Fibroblast of the conjunctiva (primary cell): Measurements from ENCODE around the gene SCGB3A1.

Experiments used
- DNase-seq: peaks from one replicate; pipeline ENCODE4 v3.0.0-alpha.2; 2010; ENCODE audit warnings: low read depth

Gene SCGB3A1

GRCh38 chr5:180625125-180625790 lies 34.0 kb upstream of the SCGB3A1 start:
- no peak for DNase-seq

- DNase-seq: no peak
These were observed 33.3 kb upstream of the SCGB3A1 start for GRCh38 chr5:180624587-180624986.

DNA sequence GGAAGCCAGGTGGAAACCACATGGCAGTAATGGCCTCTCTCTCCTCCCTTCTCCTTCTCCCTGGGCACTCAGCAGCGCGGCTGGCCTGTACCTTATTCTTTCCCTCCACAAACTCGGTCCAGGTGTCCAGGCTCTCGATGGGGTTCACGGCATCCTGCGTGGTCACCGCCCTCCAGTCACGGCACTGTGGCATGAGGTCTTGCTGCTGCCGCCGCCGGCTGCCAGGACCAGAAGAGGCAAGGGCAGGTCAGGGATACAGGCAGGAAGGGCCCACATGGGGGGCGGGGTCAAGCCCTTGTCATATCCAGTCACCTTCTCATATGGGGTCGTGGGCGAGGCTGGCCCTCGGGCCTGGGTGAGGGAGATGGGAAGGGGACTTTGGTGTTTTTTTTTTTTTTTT lies 32.5 kb upstream of the SCGB3A1 start:
- DNase-seq: no peak

DNA sequence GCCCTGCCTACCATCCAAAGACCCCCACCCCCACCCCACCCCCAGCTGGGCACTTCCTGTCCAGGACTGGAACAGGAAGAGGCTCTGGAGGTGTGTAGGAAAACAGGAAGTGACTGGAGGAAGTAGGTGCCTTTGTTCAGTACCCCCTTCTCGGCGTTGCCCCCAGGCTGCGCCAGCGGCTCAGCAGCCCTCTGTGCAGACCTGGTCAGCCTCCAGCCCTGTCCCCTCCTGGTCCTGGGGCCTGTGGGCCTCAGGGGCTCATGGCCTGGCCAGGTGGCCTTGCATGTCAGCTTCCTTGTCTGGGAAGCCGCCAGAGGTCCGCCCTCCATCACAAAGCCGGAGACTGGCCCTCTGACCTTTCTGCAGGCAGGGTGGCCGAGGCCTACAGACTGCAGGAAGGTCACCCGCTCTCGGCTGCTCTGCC lies 32.1 kb upstream of the SCGB3A1 start:
- DNase-seq: no peak

GRCh38 chr5:180622910-180623309 lies 31.6 kb upstream of the SCGB3A1 start:
- no peak for DNase-seq

- DNase-seq: no peak
These were observed 30.0 kb upstream of the SCGB3A1 start for GRCh38 chr5:180621311-180621710.

DNA sequence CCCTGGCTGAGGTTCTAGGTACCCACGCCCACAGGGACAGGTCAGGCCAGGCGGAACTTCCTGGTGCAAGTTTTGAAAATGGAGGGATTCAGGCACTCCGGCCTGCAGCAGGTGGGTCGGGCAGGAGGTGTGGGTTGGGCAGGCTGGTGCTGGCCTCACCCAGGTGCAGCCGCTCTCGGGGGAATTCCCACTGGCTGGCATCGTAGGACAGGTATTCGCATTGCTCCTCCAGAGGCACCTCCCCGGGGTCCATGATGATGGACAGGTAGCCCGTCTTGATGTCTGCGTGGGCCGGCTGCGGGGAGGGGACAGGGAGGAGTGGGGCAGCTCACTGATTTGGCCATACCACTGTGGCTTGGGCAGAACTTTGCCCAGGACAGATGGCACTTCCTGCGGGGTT lies 28.7 kb upstream of the SCGB3A1 start:
- no peak for DNase-seq

GRCh38 chr5:180619563-180619915 lies 28.2 kb upstream of the SCGB3A1 start:
- DNase-seq: no peak

GRCh38 chr5:180618829-180619562 lies 27.7 kb upstream of the SCGB3A1 start:
- no peak for DNase-seq

DNA sequence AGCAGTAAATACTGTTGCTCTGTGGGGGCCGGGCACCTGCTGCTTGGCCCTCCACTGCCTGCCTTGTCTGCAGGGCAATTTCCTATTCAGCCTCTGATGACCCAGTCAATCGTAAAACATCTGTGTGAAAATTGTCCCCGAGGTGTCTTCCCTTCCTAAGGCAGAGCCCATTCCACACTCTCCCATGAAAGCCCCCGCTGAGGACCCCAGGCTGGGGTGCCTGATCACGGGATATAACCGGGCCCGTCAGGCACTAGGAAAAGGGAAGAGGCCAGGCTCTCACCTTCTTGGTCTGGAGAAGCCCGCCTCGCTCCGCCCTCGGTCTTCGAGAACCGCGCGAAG lies 27.2 kb upstream of the SCGB3A1 start:
- no peak for DNase-seq

GRCh38 chr5:180613814-180614188 lies 22.5 kb upstream of the SCGB3A1 start:
- DNase-seq: no peak

DNA sequence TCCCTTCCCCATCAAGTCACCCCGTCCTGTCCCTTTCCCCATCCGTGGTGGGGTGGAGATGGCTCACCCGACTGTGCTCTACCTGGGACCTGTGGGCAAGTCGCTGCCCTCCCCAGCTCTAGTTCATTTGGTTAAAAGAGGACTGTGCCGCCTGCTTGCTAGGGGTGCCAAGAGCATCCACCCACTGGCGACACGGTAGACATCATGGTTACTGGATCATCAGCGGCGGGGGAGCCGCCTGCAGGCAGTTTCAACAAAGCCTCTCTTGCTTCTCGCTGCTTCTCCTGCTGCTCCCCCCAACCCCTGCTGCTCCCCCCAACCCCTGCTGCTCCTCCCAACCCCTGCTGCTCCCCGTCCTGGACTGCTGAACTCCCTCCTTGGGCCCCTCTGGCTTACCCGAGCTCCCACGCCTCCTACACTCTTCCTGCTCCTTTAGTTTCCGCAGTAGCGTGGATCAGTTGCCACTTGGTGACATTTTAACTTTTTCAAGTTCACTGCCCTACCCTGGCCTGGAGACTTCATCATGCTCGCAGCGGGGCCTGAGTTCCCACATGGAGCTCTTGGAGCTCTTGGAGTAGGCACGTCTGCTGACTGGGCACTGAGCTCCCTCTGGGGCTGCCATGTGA lies 22.0 kb upstream of the SCGB3A1 start:
- no peak for DNase-seq

DNA sequence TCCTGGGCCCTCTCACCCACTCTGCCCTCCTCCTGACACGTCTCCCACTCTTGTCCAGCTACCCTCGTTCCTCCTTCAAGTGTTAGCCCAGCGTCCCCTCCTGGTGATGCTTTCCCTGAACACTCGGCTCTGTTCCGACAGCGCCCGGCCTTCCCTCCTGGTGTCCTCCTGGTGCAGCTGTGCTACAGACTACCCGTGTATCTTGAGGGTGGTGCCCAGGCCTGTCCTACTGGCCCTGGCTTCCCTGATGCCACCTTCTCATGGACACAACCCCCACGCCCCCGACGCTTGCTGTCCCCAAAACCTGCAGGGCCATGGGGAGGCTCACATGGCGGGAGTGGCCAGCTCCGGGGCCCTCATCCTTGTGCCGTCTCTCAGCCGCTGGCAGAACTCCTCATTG lies 21.4 kb upstream of the SCGB3A1 start:
- DNase-seq: no peak

DNA sequence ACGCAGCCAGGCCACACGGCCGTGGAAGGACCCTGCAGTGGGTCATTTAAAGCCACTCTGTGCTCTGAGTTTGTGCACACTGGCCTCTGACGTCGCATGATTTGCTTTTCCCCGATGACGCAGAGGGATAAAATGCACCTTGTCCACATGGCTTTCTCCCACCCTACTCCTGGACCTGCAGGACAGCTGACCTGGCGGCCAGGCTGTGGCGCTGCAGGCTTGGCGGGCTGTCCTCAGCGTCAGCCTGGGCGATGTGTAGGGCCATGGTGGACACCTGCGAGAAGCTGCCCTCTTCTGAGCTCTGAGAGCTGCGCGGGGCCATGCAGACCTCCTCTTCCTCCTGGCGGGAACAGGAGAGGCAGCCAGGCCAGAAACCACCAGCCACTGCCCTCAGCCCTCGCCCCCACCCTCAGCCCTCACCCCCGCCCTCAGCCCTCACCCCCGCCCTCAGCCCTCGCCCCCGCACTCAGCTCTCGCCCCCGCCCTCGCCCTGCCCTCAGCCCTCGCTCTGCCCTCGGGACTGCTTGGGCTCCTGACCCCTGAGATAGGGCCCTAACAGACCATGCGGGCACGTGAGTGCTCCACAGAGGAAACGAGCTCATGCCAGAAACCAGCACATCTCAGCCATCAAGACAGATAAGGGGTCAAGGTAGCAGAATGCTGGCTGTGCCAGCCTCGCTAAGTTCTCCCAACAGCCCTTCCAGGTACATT lies 20.0 kb upstream of the SCGB3A1 start:
- no peak for DNase-seq

DNA sequence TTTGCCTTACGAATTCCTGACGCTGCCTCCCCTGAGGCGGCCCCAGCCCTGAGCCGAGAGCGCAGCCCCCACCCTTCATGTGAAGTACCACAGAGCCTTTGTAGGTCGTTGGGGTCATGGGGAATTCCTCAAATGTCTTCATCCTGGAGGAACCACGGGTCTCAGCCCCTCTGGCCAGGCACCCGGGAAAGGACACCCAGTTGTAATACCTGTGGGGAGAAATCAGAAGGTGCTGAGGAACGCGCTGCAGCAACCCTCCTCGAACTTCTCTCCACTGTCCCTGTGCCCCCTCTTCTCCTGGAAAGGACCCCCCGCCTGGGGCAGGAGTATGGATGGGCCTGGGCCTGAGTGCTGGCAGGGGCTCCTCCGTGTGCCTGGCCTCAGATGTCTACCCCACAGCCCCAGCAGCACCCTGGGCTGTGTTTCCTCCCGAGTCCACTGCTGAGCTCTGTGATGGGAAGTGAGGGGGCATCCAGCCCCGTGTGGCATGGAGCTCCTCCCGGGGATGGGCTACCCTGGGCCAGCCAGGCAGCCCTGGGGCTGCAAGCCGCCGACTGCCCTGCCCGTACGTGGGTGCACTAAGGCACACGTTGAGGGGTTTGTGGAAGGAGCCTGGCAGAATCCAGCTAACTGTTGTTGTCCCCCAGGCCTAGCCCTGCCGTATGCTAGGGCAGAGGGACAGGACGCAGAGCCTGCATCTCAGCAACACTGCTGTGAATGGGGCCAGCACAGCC lies 18.7 kb upstream of the SCGB3A1 start:
- DNase-seq: no peak

DNA sequence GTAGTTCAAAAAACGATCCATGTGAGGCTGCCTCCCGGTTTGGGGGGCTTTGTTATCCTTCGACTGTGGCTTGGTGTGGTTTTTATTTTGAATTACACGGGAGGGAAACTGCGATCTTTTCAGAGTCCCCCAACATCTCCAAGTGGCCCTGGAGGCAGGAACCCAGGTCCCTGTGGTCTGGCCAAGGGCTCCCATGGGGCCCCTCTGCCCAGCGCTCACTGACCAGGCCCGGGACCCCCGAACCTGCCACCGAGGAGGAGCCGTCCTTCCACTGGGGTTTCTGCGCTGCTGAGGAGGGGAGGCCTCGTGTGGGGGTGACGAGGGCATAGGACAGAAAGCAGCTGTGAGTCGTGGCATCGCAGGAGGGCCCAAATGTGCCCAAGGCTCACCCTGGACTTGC lies 18.1 kb upstream of the SCGB3A1 start:
- no peak for DNase-seq

- no peak for DNase-seq
These were observed 17.4 kb upstream of the SCGB3A1 start for GRCh38 chr5:180608572-180609310.

DNA sequence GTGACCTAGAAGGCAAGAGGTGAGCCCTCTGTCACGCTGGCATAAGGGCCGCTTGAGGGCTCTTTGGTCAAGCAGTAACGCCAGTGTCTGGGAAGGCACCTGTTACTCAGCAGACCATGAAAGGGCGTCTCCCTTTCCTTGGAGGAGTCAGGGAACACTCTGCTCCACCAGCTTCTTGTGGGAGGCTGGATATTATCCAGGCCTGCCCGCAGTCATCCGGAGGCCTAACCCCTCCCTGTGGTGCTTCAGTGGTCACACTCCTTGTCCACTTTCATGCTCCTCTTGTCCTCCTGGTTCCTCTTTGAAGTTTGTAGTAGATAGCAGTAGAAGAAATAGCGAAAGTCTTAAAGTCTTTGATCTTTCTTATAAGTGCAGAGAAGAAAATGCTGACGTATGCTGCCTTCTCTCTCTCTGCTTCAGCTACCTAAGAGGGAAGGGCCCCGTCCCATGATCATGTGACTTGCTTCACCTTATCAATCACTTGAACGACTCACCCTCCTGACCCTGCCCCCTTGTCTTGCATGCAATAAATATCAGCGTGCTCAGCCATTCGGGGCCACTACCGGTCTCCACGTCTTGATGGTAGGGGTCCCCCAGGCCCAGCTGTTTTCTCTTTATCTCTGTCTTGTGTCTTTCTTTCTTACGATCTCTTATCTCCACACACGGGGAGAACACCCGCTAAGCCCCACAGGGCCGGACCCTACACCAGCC lies 16.7 kb upstream of the SCGB3A1 start:
- DNase-seq: no peak

- DNase-seq: no peak
These were observed 15.0 kb upstream of the SCGB3A1 start for GRCh38 chr5:180606215-180606785.

DNA sequence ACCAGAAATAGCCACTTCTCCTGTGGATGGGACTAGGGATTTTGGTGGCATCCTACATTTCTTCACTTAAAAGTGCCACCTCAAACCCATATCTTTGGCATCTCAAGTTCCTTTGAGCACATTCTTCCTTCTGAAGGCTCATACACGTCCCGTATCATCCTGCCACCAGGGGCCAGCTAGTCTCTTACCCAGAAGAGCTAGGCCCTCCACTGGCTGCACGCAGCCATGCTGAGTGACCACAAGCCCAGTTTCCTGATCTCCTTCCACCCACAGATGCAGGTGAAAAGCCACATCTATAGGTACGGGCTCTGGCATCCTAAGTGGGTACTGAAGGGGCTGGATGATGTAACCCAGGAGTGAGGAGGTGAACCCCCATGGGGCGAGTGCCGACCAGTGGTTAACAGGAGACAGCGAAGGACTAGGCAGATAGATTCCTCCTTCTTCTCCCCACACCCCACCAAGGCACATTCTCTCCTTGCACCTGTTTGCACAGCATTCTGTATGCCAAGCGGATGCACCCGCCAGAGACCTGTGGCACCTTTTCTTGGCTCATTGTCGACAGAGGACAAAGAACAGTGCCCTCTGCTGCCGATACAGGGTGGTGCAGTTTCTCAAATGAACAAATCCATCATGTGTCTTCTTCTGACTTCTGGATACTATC lies 14.4 kb upstream of the SCGB3A1 start:
- DNase-seq: peak; percentile 41
